IPS-11a (cell line): ENCODE results near the gene ZNF23.

Experiments used
- H3K4me3 ChIP-seq: one replicate; pipeline ENCODE4 v1.5.1; 2013; ENCODE audit warnings: low read depth, low read length, control low read depth

Gene ZNF23

GRCh38 chr16:71399801-71400563, 62.1 kb downstream of the ZNF23 start:
- no peak overlapping the region for H3K4me3 ChIP-seq
